Measurements from ENCODE around the gene FKBP5. TPM values are rescaled to one million over a fixed set of nuclear protein-coding genes. Genes with fewer than 3 reads are reported as not detected.

Gene FKBP5
- total and polyA plus RNA-seq, 9 of the 15 experiments (the other 6 are each of a cell fraction or from before 2014, with no cell fraction given), result 32.7 to 151 (median 75.0) TPM

DNA sequence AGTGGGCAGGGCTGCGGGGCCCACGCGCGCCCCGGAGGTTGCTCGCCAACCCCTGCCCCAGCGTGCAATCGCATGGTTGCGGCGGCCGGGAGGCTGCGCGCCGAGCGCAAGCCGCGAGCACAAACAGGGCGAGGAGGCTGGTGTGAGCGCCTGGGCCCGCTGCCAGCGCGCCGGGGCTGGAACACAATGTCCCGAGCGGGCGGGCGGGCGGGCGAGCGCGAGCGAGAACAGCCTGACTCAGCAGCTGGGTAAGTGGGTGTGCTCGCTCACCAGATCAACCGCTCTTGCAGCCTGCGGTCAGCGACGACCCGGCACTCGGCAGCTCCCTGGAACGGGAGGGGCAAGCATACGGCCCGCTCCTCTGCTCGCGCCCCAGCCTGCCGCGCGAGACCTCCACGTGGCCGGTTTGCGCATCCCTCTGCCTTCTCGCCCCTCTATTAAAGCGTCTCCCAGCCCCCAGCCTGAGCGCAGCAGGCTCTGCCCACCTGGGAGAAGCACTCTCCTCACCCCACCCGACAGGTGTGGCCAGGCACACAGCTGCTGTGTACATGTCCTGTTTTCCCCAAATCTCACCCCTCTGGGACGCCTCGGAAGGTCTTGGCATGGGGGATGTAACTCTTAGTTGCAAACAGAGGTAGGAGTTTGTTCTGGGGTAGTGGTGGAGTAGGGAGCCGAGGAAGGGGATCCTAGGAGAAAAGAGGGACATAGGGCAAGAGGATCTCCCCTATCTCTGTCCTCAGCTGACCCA is 39.4 kb upstream of the FKBP5 start (continued):
- no peak for TF ChIP-seq E2F5 (CRISPR knock-in tag; IDR thresholded peaks at IDR 0.05)
- TF ChIP-seq, protein P1, sequence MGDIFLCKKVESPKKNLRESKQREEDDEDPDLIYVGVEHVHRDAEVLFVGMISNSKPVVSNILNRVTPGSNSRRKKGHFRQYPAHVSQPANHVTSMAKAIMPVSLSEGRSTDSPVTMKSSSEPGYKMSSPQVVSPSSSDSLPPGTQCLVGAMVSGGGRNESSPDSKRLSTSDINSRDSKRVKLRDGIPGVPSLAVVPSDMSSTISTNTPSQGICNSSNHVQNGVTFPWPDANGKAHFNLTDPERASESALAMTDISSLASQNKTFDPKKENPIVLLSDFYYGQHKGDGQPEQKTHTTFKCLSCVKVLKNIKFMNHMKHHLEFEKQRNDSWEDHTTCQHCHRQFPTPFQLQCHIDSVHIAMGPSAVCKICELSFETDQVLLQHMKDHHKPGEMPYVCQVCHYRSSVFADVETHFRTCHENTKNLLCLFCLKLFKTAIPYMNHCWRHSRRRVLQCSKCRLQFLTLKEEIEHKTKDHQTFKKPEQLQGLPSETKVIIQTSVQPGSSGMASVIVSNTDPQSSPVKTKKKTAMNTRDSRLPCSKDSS (IDR thresholded peaks at IDR 0.05; ENCODE audit: low read depth, partially characterized antibody), result no peak
- TF ChIP-seq, protein P2, sequence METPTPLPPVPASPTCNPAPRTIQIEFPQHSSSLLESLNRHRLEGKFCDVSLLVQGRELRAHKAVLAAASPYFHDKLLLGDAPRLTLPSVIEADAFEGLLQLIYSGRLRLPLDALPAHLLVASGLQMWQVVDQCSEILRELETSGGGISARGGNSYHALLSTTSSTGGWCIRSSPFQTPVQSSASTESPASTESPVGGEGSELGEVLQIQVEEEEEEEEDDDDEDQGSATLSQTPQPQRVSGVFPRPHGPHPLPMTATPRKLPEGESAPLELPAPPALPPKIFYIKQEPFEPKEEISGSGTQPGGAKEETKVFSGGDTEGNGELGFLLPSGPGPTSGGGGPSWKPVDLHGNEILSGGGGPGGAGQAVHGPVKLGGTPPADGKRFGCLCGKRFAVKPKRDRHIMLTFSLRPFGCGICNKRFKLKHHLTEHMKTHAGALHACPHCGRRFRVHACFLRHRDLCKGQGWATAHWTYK (CRISPR knock-in tag; IDR thresholded peaks at IDR 0.05), result peak; percentile 65; the same call in 1 of the 2 replicates
- TF ChIP-seq KDM2B (CRISPR knock-in tag; IDR thresholded peaks at IDR 0.05), result peak; percentile 51; the same call in 1 of the 2 replicates
- peak; percentile 95 for TF ChIP-seq NFE2 (IDR thresholded peaks at IDR 0.05; ENCODE audit: low read depth)
- TF ChIP-seq, protein P3, sequence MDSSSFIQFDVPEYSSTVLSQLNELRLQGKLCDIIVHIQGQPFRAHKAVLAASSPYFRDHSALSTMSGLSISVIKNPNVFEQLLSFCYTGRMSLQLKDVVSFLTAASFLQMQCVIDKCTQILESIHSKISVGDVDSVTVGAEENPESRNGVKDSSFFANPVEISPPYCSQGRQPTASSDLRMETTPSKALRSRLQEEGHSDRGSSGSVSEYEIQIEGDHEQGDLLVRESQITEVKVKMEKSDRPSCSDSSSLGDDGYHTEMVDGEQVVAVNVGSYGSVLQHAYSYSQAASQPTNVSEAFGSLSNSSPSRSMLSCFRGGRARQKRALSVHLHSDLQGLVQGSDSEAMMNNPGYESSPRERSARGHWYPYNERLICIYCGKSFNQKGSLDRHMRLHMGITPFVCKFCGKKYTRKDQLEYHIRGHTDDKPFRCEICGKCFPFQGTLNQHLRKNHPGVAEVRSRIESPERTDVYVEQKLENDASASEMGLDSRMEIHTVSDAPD (CRISPR knock-in tag; IDR thresholded peaks at IDR 0.05), result no peak
- peak; percentile 71; the same call in 1 of the 2 replicates for TF ChIP-seq NR3C1 (CRISPR knock-in tag; IDR thresholded peaks at IDR 0.05)
- TF ChIP-seq HDAC6 (IDR thresholded peaks at IDR 0.05; ENCODE audit: low read depth, low read length), result no peak
- TF ChIP-seq, protein P4, sequence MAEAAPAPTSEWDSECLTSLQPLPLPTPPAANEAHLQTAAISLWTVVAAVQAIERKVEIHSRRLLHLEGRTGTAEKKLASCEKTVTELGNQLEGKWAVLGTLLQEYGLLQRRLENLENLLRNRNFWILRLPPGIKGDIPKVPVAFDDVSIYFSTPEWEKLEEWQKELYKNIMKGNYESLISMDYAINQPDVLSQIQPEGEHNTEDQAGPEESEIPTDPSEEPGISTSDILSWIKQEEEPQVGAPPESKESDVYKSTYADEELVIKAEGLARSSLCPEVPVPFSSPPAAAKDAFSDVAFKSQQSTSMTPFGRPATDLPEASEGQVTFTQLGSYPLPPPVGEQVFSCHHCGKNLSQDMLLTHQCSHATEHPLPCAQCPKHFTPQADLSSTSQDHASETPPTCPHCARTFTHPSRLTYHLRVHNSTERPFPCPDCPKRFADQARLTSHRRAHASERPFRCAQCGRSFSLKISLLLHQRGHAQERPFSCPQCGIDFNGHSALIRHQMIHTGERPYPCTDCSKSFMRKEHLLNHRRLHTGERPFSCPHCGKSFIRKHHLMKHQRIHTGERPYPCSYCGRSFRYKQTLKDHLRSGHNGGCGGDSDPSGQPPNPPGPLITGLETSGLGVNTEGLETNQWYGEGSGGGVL (CRISPR knock-in tag; IDR thresholded peaks at IDR 0.05), result no peak
- 0 out of 4 replicates have a peak, but pooled peaks of 1 of the 2 experiments have one; percentile 15 for TF ChIP-seq SRF (CRISPR knock-in tag; IDR thresholded peaks at IDR 0.05)
- 0 out of 2 replicates have a peak, but pooled peaks have one; percentile 9 for TF ChIP-seq SMAD3 (CRISPR knock-in tag; conservative IDR thresholded peaks at IDR 0.05)
- TF ChIP-seq VEZF1 (CRISPR knock-in tag; IDR thresholded peaks at IDR 0.05), result peak; percentile 97
- TF ChIP-seq ZNF75A (CRISPR knock-in tag; IDR thresholded peaks at IDR 0.05), result no peak
- TF ChIP-seq SMARCC2 (IDR thresholded peaks at IDR 0.05; ENCODE audit: low read depth), result no peak; the same call in 1 of the 2 replicates
- TF ChIP-seq PCBP1 (IDR thresholded peaks at IDR 0.05; ENCODE audit: low read depth, low read length, poor library complexity, severe bottlenecking), result peak; percentile 25
- TF ChIP-seq ZNF3 (CRISPR knock-in tag; IDR thresholded peaks at IDR 0.05), result no peak
- peak; percentile 57; the same call in 1 of the 2 replicates for TF ChIP-seq ZNF143 (CRISPR knock-in tag; IDR thresholded peaks at IDR 0.05)
- TF ChIP-seq ETS2 (tag; IDR thresholded peaks at IDR 0.05; ENCODE audit: borderline replicate concordance, poor library complexity, severe bottlenecking), result no peak
